ENCODE data around the gene CBX8.

DNA sequence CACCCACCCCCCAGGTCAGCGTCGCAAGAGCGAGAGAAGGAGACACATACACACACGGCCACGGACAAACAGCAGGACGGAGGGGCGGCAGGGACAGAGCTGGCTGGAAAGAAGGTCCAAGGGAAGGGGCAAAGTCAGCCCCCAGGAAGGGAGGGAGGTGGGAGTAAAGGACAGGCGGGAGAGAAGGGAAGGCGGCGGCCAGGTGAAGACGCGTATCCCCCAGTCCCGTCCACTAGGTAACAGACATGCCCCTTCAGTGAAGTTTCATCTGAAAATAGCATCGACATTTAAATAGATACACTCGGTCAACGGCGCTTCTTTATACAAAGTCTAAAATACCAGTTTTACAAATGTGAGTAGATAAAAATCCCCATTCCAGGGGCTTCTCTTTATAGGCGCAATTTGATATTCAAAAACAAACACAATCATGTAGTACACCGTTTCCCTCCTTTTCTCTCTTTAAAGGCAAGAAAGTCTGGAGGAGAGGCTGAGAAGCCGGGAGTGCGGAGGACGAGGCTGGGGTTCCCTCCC, 4.5 kb downstream of the CBX8 start:
- TF ChIP-seq, protein P1, sequence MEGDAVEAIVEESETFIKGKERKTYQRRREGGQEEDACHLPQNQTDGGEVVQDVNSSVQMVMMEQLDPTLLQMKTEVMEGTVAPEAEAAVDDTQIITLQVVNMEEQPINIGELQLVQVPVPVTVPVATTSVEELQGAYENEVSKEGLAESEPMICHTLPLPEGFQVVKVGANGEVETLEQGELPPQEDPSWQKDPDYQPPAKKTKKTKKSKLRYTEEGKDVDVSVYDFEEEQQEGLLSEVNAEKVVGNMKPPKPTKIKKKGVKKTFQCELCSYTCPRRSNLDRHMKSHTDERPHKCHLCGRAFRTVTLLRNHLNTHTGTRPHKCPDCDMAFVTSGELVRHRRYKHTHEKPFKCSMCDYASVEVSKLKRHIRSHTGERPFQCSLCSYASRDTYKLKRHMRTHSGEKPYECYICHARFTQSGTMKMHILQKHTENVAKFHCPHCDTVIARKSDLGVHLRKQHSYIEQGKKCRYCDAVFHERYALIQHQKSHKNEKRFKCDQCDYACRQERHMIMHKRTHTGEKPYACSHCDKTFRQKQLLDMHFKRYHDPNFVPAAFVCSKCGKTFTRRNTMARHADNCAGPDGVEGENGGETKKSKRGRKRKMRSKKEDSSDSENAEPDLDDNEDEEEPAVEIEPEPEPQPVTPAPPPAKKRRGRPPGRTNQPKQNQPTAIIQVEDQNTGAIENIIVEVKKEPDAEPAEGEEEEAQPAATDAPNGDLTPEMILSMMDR (IDR thresholded peaks at IDR 0.05) = no peak
- no peak for TF ChIP-seq ZFX (IDR thresholded peaks at IDR 0.05; ENCODE audit: borderline replicate concordance)

Measured in 22Rv1 (cell line).